VCaP (cell line): ENCODE measurements around the gene IER2.
A peak's percentile ranks its signal among the peaks of the same experiment; 100 is the strongest.

Experiments
- H3K27ac ChIP-seq: fragments of 450-650 bp; 2 replicates; pipeline ENCODE4 v1.5.1; 2017
- TF ChIP-seq, protein P1 (sequence below): fragments of 450-650 bp; conservative IDR thresholded peaks from 2 replicates; pipeline ENCODE4 v1.5.1; 2017; ENCODE audit warnings: mild to moderate bottlenecking, moderate library complexity

Gene IER2

DNA sequence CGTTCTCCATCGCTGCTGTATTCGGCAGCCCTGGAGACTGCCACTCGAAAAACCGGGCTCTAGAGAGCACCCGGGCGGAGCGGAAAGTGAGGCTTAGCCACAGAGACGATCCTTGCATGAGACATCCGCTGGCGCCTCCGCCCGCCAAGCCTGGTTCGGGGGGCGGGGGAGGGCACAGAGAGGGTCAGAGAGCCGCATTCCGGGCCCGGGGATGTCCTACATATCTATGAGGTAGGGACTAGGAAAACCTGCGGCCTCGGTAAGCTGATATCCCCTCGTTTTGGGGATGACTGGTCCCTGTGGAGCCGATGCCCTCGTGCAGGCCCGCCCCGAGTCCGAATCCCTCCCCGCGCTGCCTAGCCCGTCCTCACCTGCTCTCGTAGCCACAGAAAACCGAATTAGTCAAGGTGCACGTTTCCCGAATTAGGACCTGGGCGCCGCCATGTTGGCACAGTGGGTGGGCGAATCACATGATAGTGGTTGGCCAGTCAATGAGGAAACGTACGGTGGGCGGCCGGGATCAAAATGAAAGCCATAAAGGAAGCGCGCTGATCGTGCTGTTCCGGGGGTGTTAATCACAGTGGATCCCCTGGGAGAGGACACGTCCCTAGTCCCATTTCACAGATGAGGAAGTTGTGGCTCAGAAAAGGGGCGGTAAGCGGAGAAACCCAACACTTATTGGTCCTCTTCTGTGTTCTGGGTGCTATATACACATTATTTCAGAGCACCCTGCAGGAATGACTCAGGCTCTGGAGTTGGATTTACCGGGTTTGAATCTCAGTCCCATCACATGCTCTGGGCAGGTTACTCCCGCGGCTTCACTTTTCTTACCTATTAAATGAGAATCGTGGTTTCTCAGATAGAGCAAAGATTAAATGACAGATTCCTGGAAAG lies 33.7 kb upstream of the IER2 start, which contains the start of gene TRMT1:
TRMT1 (minus strand) TSS at position 459 of the 894 bp plus-strand sequence; CDS start at position 118, 341 bp downstream.
- peak within 1 kb of the TSS; percentile 84 for H3K27ac ChIP-seq
- TF ChIP-seq, protein P1, sequence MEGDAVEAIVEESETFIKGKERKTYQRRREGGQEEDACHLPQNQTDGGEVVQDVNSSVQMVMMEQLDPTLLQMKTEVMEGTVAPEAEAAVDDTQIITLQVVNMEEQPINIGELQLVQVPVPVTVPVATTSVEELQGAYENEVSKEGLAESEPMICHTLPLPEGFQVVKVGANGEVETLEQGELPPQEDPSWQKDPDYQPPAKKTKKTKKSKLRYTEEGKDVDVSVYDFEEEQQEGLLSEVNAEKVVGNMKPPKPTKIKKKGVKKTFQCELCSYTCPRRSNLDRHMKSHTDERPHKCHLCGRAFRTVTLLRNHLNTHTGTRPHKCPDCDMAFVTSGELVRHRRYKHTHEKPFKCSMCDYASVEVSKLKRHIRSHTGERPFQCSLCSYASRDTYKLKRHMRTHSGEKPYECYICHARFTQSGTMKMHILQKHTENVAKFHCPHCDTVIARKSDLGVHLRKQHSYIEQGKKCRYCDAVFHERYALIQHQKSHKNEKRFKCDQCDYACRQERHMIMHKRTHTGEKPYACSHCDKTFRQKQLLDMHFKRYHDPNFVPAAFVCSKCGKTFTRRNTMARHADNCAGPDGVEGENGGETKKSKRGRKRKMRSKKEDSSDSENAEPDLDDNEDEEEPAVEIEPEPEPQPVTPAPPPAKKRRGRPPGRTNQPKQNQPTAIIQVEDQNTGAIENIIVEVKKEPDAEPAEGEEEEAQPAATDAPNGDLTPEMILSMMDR, result no peak

DNA sequence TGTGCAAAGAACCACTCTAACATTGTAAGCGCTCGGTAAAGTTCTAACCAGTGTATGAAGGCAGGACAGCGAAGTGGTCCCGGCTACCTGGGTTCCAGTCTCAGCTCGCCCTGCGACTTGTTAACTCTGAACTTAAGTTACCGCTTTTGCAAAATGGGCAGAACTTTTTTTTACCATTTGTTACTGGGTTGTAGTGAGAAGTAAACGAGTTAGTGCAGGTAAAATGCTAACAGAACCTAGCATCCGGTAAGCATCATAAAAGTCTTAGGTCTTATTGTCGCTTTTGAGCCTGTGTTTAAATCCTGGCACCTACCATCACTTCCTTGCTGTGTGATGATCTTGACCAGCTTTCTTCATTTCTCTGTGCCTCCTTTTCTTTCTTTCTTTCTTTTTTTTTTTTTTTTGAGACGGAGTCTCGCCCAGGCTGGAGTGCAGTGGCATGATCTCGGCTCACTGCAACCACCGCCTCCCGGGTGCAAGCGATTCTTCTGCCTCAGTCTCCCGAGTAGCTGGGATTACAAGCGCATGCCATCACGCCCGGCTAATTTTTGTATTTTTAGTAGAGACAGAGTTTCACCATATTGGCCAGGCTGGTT lies 32.9 kb upstream of the IER2 start:
- H3K27ac ChIP-seq, result peak overlapping the region; percentile 84
- TF ChIP-seq, protein P1, result no peak

DNA sequence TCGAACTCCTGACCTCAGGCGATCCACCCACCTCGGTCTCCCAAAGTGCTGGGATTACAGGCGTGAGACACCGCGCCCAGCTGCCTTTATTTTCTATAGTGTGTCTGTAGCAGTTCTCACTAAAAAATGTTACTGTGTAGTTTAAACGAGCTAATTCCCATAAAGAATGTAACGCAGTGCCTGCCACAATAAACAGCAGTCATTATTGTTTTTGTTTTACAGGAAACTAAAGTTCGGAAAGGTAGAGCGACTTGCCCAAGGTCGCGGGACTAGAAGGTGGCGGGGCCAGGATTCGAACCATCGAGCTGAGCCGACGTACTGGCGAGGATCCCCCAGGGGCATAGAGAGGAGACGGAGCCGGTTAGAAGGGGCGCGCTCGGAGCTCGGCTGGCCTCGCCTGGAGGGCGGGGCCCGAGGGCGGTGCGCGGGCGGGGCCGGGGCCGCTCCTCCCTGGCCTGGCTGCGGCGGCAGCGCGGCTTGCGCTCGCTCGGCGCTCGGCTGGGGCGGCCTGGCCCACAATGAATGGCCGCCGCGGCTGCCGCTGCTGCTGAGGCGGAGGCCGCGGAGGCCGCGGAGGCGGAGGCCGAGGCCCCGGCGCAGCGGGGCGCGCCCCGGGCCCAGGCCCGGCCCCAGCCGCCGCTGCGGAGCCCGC lies 32.3 kb upstream of the IER2 start, which contains the start of gene NACC1:
NACC1 (plus strand) TSS at position 493 of the 652 bp plus-strand sequence. CDS start 16,944 bp downstream, outside the sequence.
- TF ChIP-seq, protein P1, result no peak
- peak within 1 kb of the TSS; percentile 84 for H3K27ac ChIP-seq

DNA sequence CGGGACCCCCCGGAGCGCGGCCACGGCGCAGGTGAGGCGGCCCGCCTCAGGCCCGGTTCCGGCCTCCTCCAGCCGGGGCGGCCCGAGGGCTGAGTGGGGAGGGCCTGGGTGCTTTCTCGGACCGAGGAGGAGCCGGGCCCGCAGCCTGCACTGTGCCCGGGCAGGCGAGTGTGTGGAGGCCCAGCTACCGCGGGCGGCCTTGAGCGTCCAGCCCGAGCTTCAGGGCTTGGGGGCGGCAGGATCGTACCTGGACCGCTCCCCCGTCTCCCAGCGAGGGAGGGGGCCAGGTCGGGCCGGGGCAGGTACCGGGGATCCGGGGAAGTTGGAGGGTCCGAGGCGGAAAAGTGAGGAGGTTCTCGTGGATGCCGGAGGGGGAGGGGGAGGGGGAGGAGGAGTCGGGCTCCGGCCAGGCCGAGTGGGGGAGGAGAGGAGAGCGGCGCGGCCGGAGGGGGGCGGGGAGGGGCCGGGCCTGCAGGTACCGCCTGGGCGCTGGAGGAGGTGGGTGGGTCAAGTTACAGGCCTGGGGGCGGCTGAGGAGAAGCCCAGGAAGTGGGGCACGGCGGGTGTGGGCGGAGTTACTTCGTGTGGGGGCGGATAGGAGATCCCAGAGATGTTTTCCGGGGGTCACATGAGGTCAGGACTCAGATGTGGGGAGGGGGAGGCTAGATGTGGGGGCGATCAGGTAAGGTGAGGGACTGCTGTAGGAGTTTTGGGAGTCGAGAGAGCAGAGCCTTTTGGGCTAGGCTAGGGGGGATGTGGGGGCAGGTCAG lies 31.6 kb upstream of the IER2 start:
- TF ChIP-seq, protein P1, result no peak
- peak overlapping the region; percentile 84 for H3K27ac ChIP-seq

DNA sequence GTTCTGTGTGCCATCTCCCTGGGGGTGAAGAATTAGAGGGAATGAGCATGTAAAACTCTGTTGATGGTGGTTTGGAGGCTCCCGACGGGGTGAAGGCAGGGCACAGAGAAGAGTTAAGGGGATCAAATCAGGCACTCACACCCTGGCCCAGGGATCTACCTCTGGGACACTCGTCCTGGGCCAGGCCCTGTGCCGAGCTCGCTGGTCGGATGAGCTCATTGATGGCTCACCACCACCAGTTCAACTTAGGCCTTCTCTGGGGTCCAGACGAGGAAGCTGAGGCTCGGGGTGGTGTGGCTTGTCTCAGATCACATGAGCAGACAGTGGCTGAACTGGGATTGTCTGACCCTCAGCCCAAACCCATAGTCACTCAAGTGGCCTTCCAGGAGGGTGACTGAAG lies 30.6 kb upstream of the IER2 start:
- H3K27ac ChIP-seq, result peak overlapping the region; percentile 84; the same call in 1 of the 2 replicates
- TF ChIP-seq, protein P1, result no peak

DNA sequence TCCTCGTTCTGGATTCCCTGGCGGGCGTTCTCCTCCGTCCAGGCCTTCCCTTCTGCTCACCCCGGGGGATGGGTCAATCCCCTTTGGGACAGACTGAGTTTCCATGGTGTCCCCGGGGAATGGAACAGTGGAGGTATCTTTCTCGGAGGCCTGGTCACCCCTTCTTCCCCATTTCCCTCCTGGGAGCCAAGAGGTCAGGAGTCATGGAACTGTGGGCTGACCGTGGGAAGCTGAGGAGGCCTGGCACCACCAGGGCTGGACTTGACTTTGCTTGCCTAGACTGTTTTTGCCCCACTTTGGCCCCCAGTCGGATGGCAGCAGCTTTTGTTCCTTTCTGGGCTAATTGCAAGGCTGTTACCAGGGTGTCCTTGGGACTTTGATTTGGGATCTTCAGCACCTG lies 30.2 kb upstream of the IER2 start:
- TF ChIP-seq, protein P1, result no peak
- H3K27ac ChIP-seq, result no peak overlapping the region; the same call in 1 of the 2 replicates
